Measurements from ENCODE around the gene CRYZL1.

CRYZL1 gene

DNA sequence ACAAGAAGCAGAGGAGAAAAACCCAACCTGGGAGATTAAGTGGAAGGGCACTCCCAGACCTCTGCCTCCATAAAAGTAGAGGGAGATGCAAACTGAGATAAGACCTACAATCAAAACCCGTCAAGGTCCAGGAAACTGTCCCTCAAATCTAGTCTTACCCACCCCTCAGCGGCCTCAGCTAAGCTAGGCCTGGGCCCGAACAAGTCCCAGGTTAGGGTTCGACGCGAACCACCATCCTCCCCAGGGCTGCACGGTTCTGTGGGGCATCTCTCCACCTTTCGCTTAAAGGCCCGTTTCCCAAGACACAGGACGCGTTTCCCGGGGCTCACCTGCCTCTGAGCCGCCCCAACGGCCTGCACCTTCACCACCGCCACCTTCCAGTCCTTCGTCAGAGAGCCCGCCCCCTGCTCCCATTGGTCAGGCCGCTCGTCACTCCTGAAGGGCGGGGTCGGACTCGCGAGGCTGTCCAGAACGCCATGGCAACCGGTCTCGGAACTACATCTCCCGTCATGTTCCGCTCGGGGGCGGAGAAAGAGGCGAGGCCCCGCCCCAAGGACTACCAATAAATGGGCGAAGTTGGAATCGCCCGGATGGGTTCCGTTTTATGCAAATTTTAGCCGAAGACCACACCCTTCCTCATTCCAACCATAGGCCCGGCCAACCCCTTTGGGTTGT is at the start of gene CRYZL1:
TSS of gene CRYZL1 (minus strand) at position 390 of the 675 bp plus-strand sequence. CDS start 10,190 bp downstream, outside the sequence.
- H3K36me3 ChIP-seq (ENCODE audit: control insufficient read depth, insufficient read depth, low read length): no peaks in the 10 kb centered on the region
- H3K4me3 ChIP-seq (replicated peaks; ENCODE audit: low read depth, low read length): peak within 1 kb of the TSS; percentile 88
- TF ChIP-seq, protein P1, sequence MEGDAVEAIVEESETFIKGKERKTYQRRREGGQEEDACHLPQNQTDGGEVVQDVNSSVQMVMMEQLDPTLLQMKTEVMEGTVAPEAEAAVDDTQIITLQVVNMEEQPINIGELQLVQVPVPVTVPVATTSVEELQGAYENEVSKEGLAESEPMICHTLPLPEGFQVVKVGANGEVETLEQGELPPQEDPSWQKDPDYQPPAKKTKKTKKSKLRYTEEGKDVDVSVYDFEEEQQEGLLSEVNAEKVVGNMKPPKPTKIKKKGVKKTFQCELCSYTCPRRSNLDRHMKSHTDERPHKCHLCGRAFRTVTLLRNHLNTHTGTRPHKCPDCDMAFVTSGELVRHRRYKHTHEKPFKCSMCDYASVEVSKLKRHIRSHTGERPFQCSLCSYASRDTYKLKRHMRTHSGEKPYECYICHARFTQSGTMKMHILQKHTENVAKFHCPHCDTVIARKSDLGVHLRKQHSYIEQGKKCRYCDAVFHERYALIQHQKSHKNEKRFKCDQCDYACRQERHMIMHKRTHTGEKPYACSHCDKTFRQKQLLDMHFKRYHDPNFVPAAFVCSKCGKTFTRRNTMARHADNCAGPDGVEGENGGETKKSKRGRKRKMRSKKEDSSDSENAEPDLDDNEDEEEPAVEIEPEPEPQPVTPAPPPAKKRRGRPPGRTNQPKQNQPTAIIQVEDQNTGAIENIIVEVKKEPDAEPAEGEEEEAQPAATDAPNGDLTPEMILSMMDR (IDR thresholded peaks at IDR 0.05; ENCODE audit: insufficient read depth, low read length, poor library complexity, severe bottlenecking): no peak
- DNase-seq (ENCODE audit: extremely low read depth, insufficient read length): peak; percentile 99
- H3K27me3 ChIP-seq (replicated peaks; ENCODE audit: control insufficient read depth, insufficient read depth, low read length): no peaks in the 10 kb centered on the region

DNA sequence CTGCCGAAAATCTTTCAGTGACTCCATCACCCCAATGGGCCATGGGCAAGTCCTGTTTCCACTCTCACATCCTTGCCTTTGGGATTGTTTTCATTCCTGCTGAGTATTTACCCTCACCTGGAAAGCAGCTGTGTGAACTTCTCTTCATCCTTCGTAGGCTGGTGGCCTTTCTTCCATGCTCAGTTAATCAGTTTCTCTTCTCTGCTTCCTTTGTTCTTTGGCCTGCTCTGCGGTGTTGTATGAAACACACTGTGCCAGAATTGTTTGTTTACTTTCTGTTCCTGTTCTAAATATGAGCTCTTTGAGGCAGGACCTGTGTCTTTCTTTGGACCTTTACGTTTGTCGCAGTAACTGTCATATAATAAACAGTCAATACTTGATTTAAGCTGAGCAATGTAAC is 49.3 kb upstream of the CRYZL1 start:
- Histone ChIP-seq H3K4me3 (replicated peaks; ENCODE audit: low read depth, low read length) (no peak overlapping the region), H3K27me3 (replicated peaks; ENCODE audit: control insufficient read depth, insufficient read depth, low read length) (no peaks in the 10 kb centered on the region), H3K36me3 (ENCODE audit: control insufficient read depth, insufficient read depth, low read length) (no peaks in the 10 kb centered on the region)
- DNase-seq (ENCODE audit: extremely low read depth, insufficient read length): no peak
- TF ChIP-seq, protein P1 (IDR thresholded peaks at IDR 0.05; ENCODE audit: insufficient read depth, low read length, poor library complexity, severe bottlenecking): no peak

DNA sequence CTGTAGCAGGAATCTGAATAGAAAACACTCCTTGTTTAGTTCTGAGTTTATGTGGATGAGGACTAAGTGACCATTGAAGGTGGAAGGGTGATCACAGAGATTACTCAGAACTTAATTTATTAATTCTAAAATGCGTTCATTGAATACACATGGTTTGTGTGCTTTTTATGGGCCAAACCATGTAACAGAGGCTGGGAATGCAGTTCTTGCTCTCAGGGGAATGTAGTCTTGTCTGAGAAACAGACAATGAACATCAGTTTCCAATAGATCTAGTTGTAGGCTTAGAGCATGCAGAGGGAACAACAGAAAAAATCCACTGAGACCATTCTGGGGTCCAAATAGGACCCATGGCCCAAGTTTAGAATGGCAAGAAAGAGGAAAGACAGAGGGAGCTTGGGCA is 46.8 kb upstream of the CRYZL1 start:
- no peaks in the 10 kb centered on the region for H3K27me3 ChIP-seq (replicated peaks; ENCODE audit: control insufficient read depth, insufficient read depth, low read length)
- H3K36me3 ChIP-seq (ENCODE audit: control insufficient read depth, insufficient read depth, low read length): no peaks in the 10 kb centered on the region
- no peak overlapping the region for H3K4me3 ChIP-seq (replicated peaks; ENCODE audit: low read depth, low read length)
- no peak for DNase-seq (ENCODE audit: extremely low read depth, insufficient read length)
- TF ChIP-seq, protein P1 (IDR thresholded peaks at IDR 0.05; ENCODE audit: insufficient read depth, low read length, poor library complexity, severe bottlenecking): no peak

DNA sequence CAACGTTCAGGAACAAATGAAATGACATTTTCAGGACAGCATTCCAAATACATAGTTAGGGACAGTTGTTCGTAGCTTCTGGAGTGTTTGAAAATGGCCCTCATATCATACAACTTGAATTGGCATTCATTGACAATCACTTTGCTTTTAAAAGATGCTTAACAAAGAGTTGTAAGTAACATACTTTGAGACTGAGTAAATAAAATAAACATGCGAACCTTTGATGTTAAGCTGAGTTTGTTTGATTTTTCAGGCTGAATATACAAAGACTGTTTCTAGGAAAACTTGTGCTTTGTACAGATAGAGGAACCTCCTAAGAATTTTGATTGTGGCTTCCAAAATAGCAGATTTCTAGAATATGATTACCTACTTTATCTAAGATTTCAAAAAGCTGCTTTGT is 46.1 kb upstream of the CRYZL1 start:
- DNase-seq (ENCODE audit: extremely low read depth, insufficient read length): no peak
- TF ChIP-seq, protein P1 (IDR thresholded peaks at IDR 0.05; ENCODE audit: insufficient read depth, low read length, poor library complexity, severe bottlenecking): no peak
- Histone ChIP-seq H3K4me3 (replicated peaks; ENCODE audit: low read depth, low read length) (no peak overlapping the region), H3K36me3 (ENCODE audit: control insufficient read depth, insufficient read depth, low read length) (no peaks in the 10 kb centered on the region), H3K27me3 (replicated peaks; ENCODE audit: control insufficient read depth, insufficient read depth, low read length) (no peaks in the 10 kb centered on the region)

DNA sequence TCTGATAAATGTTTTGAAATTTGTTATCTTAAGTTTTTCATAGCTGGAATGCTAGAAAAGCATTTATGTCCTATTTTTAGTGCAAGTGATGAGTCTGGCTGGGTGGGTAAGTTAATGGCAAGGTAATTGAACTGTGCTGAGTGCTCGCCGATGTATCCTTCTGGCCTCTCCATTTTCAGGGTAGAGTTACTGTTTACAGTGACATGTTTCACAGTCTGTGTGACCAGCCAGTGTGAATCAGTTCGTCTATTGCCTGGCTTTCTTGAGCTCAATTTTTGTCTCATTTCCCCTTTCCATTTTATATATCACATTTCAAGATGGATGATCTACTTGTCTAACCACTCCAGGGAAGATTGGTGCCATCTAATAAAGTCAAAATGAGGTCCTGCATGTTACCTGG is 44.8 kb upstream of the CRYZL1 start:
- TF ChIP-seq, protein P1 (IDR thresholded peaks at IDR 0.05; ENCODE audit: insufficient read depth, low read length, poor library complexity, severe bottlenecking): no peak
- H3K36me3 ChIP-seq (ENCODE audit: control insufficient read depth, insufficient read depth, low read length): no peaks in the 10 kb centered on the region
- H3K4me3 ChIP-seq (replicated peaks; ENCODE audit: low read depth, low read length): no peak overlapping the region
- no peak for DNase-seq (ENCODE audit: extremely low read depth, insufficient read length)
- no peaks in the 10 kb centered on the region for H3K27me3 ChIP-seq (replicated peaks; ENCODE audit: control insufficient read depth, insufficient read depth, low read length)

All from GM06990 (cell line).